Liver (tissue), 9 donors: ENCODE data around the gene DSCAML1. TPM values are rescaled to one million over a fixed set of nuclear protein-coding genes. Genes with fewer than 3 reads are reported as not detected.

ENCODE experiments used
- DNase-seq: peaks from one replicate; pipeline ENCODE4 v3.0.0-alpha.2; 2017; ENCODE audit warnings: low spot score
- H3K27ac ChIP-seq, 2 donors: one replicate each; pipeline ENCODE4 v1.7.0; 2013; ENCODE audit warnings: inconsistent platforms in 2 of 2, low read length in 2 of 2, control low read depth in 1 of 2, low read depth in 1 of 2, mild to moderate bottlenecking in 1 of 2
- H3K27me3 ChIP-seq, 4 donors: one replicate each; pipeline versions ENCODE4 v1.6.1 to v1.7.0; 2013; ENCODE audit warnings: low read length in 3 of 4, inconsistent platforms in 1 of 4, mild to moderate bottlenecking in 1 of 4, moderate library complexity in 1 of 4; ENCODE audit not compliant: control insufficient read depth in 4 of 4, insufficient read depth in 4 of 4
- H3K36me3 ChIP-seq, 4 donors: one replicate each; pipeline versions ENCODE4 v1.6.1 to v1.7.0; 2013; ENCODE audit warnings: low read length in 3 of 4, mild to moderate bottlenecking in 3 of 4, low read depth in 1 of 4, moderate library complexity in 1 of 4; ENCODE audit not compliant: control insufficient read depth in 4 of 4, insufficient read depth in 3 of 4
- H3K4me1 ChIP-seq, 4 donors: one replicate each; pipeline versions ENCODE4 v1.6.1 to v1.7.0; 2013; ENCODE audit warnings: low read length in 3 of 4, mild to moderate bottlenecking in 3 of 4, moderate library complexity in 1 of 4; ENCODE audit not compliant: control insufficient read depth in 4 of 4, insufficient read depth in 4 of 4
- H3K4me3 ChIP-seq, 3 donors: one replicate each; pipeline versions ENCODE4 v1.6.1 to v1.7.0; 2013; ENCODE audit warnings: low read length in 3 of 3, control low read depth in 1 of 3, low read depth in 1 of 3, mild to moderate bottlenecking in 1 of 3
- H3K9ac ChIP-seq, 2 donors: one replicate each; pipeline ENCODE4 v1.7.0; 2013; ENCODE audit warnings: low read length in 2 of 2, mild to moderate bottlenecking in 2 of 2, moderate library complexity in 2 of 2, control low read depth in 1 of 2, low read depth in 1 of 2
- H3K9me3 ChIP-seq, 4 donors: one replicate each; pipeline versions ENCODE4 v1.6.1 to v1.7.0; 2013; ENCODE audit warnings: low read length in 3 of 4; ENCODE audit not compliant: control insufficient read depth in 4 of 4
- EGR1 ChIP-seq, 2 donors: IDR thresholded peaks; 2 replicates each; pipeline ENCODE4 v1.6.1; 2016 to 2018; ENCODE audit warnings: antibody characterized with exemption in 2 of 2, low read depth in 2 of 2
- GABPA ChIP-seq, 2 donors: IDR thresholded peaks in 1 of 2; conservative IDR thresholded peaks in 1 of 2; 2 replicates each; pipeline ENCODE4 v1.6.1; 2016; ENCODE audit warnings: antibody characterized with exemption in 2 of 2, mild to moderate bottlenecking in 1 of 2, moderate library complexity in 1 of 2
- HNF4A ChIP-seq, 2 donors: conservative IDR thresholded peaks; 2 replicates each; pipeline ENCODE4 v1.6.1; 2016; ENCODE audit warnings: antibody characterized with exemption in 2 of 2, mild to moderate bottlenecking in 2 of 2
- NR2F2 ChIP-seq: IDR thresholded peaks from 2 replicates; pipeline ENCODE4 v1.6.1; 2016; ENCODE audit warnings: antibody characterized with exemption
- RAD21 ChIP-seq, 2 donors: IDR thresholded peaks; 2 replicates each; pipeline ENCODE4 v1.6.1; 2016; ENCODE audit warnings: antibody characterized with exemption in 2 of 2, mild to moderate bottlenecking in 2 of 2
- RXRA ChIP-seq, 2 donors: IDR thresholded peaks; 2 replicates each; pipeline ENCODE4 v1.6.1; 2017 to 2018; ENCODE audit warnings: antibody characterized with exemption in 2 of 2, mild to moderate bottlenecking in 1 of 2
- SP1 ChIP-seq: IDR thresholded peaks from 2 replicates; pipeline ENCODE4 v1.6.1; 2018; ENCODE audit warnings: antibody characterized with exemption, mild to moderate bottlenecking
- TAF1 ChIP-seq: conservative IDR thresholded peaks from 2 replicates; pipeline ENCODE4 v1.6.1; 2016; ENCODE audit warnings: antibody characterized with exemption, mild to moderate bottlenecking
- WGBS: extraction: QIAGEN DNeasy Blood & Tissue Kit; methylation state at CpG from one replicate; pipeline ENCODE4 v1.1.7; 2013; 5-methylcytosine and 5-hydroxymethylcytosine counted together
- polyA plus RNA-seq, 2 donors: library from polyadenylated mRNA; stranded (reverse) in 1 of 2; unstranded in 1 of 2; fragments of 200-250 nt in 1 of 2; fragments of >200 nt in 1 of 2; fragmentation: Nextera tagmentation in 1 of 2; extraction: Ambion mirVana in 1 of 2; gene quantifications; one replicate each; pipeline versions ENCODE4 v1.2.1 to v1.2.3, GENCODE V29; 2013 to 2015
- total RNA-seq, 2 donors: library from RNA; depleted of rRNA; stranded (reverse); fragments of >200 nt; gene quantifications; one replicate each; pipeline ENCODE4 v1.2.3, GENCODE V29; 2014
- TF ChIP-seq, protein P1 (sequence below): IDR thresholded peaks from 2 replicates; pipeline ENCODE4 v1.6.1; 2016; ENCODE audit warnings: antibody characterized with exemption, mild to moderate bottlenecking
- TF ChIP-seq, protein P2 (sequence below): IDR thresholded peaks from 2 replicates; pipeline ENCODE4 v1.6.1; 2016; ENCODE audit warnings: antibody characterized with exemption
- donor health status: healthy.
- donor health status: healthy.
- donor health status: healthy.
- donor health status: healthy.
- donor health status: healthy.

Gene DSCAML1
- total and polyA plus RNA-seq, 4 donors: 0.07 to 0.42 (median 0.20) TPM

DNA sequence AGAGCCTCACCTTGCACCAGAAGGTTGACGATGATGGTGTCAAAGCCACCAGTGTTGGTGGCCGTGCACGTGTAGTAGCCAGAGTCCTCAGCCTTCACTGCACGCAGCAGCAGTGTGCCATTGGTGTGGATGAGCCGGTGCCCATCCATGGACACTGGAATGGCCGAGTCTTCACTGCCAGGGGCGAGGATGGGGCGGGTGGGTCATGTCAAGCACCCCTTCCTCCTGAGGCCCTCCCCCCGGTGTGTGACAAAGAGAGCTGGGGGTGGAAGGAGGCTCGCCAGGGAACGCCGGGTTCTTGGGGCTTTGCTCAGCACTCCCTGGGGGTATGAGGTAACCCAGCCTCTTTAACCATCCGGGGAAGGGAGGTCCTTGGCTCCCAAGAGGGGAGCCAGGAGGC is 357.8 kb downstream of the DSCAML1 start:
- Histone ChIP-seq H3K27ac (no peak overlapping the region), H3K9me3 (no peaks in the 10 kb centered on the region), H3K9ac (no peak overlapping the region), H3K36me3 (no peaks in the 10 kb centered on the region), H3K4me3 (no peak overlapping the region), H3K27me3 (no peaks in the 10 kb centered on the region), H3K4me1 (no peaks in the 10 kb centered on the region)
- TF ChIP-seq, protein P1, sequence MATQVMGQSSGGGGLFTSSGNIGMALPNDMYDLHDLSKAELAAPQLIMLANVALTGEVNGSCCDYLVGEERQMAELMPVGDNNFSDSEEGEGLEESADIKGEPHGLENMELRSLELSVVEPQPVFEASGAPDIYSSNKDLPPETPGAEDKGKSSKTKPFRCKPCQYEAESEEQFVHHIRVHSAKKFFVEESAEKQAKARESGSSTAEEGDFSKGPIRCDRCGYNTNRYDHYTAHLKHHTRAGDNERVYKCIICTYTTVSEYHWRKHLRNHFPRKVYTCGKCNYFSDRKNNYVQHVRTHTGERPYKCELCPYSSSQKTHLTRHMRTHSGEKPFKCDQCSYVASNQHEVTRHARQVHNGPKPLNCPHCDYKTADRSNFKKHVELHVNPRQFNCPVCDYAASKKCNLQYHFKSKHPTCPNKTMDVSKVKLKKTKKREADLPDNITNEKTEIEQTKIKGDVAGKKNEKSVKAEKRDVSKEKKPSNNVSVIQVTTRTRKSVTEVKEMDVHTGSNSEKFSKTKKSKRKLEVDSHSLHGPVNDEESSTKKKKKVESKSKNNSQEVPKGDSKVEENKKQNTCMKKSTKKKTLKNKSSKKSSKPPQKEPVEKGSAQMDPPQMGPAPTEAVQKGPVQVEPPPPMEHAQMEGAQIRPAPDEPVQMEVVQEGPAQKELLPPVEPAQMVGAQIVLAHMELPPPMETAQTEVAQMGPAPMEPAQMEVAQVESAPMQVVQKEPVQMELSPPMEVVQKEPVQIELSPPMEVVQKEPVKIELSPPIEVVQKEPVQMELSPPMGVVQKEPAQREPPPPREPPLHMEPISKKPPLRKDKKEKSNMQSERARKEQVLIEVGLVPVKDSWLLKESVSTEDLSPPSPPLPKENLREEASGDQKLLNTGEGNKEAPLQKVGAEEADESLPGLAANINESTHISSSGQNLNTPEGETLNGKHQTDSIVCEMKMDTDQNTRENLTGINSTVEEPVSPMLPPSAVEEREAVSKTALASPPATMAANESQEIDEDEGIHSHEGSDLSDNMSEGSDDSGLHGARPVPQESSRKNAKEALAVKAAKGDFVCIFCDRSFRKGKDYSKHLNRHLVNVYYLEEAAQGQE: no peak
- TF ChIP-seq EGR1 (IDR thresholded peaks at IDR 0.05; ENCODE audit: low read depth in 2 of 2) (no peak), SP1 (no peak), RAD21 (IDR thresholded peaks at IDR 0.05) (no peak), GABPA (IDR thresholded peaks at IDR 0.05 in 1 of 2, conservative IDR thresholded peaks at IDR 0.05 in 1 of 2) (no peak), NR2F2 (no peak), HNF4A (conservative IDR thresholded peaks at IDR 0.05) (no peak)
- 87% methylated on average over 13 of the region's 13 CpGs for WGBS
- DNase-seq: no peak

DNA sequence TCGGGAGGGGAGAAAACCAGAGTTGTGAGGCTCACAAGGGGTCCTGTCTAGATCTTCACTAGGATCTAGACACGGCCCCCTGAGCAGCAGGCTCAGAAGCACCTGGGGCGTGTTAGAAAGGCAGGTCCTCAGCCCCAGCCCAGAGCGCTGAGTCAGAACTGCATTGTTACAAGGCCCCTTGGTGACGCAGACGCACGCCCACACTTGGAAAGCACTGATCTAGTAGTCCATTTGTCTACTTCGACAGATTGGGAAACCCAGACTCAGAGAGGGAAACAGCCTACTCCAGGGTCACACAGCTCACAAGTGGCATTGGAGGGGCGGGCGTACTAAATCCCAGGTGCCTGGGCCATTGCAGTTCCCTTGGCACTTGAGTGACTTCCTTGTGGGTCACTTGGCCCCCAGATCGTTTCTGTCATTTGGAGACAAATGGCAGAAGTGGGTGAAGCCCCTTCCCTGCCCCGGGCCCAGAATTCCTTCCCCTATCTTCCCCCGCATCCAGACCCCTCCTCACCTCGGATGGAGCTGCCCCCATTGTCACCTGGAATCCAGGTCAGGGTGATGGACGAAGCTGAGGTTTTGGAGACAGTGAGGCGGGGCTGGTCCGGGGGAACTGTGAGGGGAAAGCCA is 358.5 kb downstream of the DSCAML1 start:
- H3K9me3 ChIP-seq: no peaks in the 10 kb centered on the region
- TF ChIP-seq RXRA (IDR thresholded peaks at IDR 0.05) (no peak), HNF4A (conservative IDR thresholded peaks at IDR 0.05) (no peak), TAF1 (no peak), EGR1 (IDR thresholded peaks at IDR 0.05; ENCODE audit: low read depth in 2 of 2) (no peak)
- TF ChIP-seq, protein P1: no peak
- TF ChIP-seq, protein P2, sequence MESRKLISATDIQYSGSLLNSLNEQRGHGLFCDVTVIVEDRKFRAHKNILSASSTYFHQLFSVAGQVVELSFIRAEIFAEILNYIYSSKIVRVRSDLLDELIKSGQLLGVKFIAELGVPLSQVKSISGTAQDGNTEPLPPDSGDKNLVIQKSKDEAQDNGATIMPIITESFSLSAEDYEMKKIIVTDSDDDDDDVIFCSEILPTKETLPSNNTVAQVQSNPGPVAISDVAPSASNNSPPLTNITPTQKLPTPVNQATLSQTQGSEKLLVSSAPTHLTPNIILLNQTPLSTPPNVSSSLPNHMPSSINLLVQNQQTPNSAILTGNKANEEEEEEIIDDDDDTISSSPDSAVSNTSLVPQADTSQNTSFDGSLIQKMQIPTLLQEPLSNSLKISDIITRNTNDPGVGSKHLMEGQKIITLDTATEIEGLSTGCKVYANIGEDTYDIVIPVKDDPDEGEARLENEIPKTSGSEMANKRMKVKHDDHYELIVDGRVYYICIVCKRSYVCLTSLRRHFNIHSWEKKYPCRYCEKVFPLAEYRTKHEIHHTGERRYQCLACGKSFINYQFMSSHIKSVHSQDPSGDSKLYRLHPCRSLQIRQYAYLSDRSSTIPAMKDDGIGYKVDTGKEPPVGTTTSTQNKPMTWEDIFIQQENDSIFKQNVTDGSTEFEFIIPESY: no peak
- no peaks in the 10 kb centered on the region for H3K4me1 ChIP-seq
- WGBS: 85% methylated on average over 17 of the region's 17 CpGs
- no peaks in the 10 kb centered on the region for H3K27me3 ChIP-seq
- no peak overlapping the region for H3K27ac ChIP-seq
- H3K36me3 ChIP-seq: no peaks in the 10 kb centered on the region
- DNase-seq: no peak
- no peak overlapping the region for H3K9ac ChIP-seq
- H3K4me3 ChIP-seq: no peak overlapping the region
